GM18502 (cell line): ENCODE measurements around the gene ERBB4.

Experiments
- ATAC-seq: cut with Tn5 transposase; IDR thresholded peaks from one replicate; pipeline ENCODE4 v1.9.1; 2021; ENCODE audit warnings: mild to moderate bottlenecking; ENCODE audit not compliant: unreplicated experiment, poor library complexity

The ERBB4 gene

DNA sequence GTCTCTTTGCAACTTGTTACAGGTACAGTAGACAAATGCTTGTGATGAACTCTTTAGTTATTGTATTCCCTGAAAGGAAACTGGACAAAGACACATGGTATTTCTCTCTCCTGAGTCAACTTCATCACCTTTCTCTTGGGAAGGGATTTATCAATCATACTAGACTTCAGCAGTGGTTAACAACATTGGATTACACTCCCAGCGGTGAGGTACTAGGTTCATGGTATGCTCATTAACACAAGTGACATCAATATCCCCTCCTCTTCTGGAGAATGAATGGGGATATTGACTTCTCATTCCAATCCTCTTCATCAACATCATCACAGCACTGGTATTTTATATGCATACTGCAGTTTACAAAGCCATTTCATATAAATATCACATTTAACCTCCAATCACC is 574.6 kb downstream of the ERBB4 start:
- ATAC-seq, result no peak

DNA sequence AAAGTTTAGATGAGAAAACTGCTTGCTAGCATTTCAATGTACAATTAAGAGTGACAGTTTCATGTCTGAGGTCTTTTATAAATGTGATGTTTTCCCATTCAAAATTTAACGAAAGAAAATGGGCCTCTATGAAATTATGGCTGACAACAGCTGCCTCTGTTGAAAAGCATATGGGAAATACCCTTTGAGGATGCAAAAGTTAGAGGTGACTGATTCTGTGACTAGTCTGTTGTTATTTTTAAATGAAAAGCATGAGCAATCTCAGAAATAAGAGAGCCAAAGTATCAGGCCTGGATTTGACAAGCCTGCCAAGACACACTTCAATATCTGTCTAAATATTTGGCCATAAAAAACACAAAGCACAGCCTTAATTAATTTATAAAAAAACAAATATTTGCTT is 580.8 kb downstream of the ERBB4 start:
- ATAC-seq, result peak; percentile 97

DNA sequence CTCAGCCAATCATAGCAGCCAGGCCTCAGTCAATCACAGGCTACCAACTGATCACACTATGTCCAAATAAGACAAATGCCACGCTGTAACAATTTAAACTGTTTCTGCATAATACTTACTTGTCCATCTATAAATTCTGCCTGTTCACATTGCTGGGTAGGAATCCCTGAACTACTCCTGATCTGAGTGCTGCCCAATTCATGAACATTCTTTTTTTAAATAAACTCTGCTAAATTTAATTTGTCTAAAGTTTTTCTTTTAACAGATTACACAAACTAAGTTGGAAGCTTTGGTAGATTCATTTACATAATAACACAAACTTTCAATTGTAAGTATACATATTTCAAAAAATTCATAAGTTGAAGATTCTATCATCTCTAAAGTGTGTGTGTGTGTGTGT is 583.0 kb downstream of the ERBB4 start:
- no peak for ATAC-seq

DNA sequence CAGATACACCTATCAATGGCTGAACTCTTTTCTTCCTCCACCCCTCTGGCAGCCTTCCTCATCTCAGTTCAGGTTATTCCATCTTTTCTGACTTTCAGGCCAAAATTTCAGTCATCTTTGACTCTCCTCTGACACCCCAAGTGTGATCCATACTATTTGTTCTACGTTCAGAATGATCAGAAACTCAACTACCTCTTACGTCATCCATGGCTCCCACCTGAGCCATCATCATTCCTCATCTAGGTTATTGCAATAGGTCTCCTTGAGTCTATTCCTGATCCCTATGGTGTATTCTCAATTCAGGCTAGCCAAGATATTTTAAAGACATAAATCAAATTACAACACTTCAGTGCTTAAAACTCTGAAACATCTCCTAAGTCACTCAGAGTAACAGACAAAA is 589.7 kb downstream of the ERBB4 start:
- no peak for ATAC-seq

DNA sequence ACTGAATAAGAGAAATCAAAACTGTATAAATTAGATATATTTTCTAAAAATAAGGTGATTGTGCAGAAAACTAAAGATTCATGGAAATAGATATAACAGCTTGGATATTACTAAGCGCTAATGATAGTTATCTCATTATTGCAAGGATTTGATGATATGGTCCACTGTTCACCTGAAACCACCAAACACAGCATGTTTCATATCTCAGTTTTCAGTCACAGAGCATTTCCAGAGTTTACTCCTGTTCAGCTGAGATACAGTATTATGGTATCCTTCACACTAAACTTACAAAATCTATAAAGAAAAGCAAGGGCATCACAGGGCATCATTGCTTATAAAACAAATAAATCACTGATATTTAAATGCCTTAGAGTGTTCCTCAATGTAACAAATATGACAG is 591.6 kb downstream of the ERBB4 start:
- ATAC-seq, result peak; percentile 63

DNA sequence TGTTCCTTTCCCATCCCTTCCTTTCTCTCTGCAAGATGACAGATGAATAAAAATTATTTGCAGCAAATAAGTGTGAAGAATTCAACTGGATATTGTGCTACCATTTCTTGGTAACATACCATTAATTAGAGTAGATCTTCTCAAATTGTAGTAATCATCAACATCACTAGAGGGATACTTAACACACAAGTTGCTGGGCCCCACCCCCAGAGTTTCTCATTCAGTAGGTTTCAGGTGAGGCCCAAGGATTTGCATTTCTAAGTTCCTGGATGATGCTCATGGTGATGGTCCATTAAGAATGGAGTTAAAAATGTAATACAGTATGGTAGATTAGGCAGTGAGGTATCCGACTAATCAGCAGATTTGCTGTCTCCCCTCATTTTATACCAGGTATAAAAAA is 594.0 kb downstream of the ERBB4 start:
- ATAC-seq, result peak; percentile 82

DNA sequence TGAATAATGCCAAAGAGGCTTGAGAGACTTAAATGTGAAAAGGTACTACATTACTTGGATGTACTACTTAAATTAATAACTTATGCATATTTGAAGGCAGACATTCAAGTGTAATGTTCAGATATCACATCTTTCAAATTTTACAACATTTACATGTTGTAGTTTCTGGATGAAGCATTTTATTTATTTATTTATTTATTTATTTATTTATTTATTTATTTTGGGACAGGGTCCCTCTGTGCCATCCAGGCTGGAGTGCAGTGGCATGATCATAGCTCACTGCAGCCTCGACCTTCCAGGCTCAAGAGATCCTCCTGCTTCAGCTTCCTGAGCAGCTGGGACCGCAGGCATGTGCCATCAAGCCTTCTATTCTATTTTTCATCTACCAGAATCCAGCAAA is 596.4 kb downstream of the ERBB4 start:
- no peak for ATAC-seq

DNA sequence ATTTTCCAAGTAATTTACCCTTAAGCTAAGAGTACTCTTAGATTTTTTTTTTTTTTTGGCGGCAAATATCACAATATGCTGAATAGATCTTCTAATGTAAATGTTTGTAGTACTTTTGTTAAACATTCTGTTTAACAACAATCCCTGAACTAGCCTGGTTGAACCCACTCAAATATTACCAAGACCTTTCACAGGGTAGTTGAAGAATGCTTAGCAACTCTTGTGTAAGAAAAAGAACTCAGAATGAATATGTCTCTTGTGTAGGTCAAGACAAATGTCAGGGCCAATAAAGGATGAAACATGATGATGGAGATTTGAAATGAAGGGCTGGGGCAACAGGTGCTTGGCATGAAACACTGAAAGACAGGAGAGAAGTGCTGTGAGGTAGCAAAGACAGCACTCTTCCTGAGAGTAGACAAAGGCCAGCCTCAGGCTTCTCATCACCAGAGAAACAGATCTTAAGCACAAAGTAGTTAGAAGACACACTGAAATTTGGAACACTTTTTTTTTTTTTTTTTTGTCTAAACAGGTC is 597.3 kb downstream of the ERBB4 start:
- ATAC-seq, result no peak

DNA sequence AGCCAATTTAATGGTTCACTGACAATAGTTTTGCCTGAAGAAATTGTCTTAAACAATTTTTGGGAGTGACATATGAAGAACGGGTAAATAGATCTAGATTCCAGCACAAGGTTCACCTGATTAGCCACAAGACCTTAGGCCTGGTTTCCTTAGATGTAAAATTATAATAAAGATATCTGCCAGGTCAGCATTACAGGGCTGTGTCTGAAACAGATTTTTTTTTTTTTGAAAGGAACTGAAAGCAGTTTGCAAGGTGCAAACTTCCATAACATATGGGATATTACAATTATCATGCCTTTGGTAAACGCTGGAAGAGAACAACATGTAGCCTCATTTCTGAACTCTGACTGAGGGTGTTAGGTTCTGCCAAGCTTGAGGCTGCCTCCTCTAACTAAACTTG is 599.4 kb downstream of the ERBB4 start:
- ATAC-seq, result no peak

DNA sequence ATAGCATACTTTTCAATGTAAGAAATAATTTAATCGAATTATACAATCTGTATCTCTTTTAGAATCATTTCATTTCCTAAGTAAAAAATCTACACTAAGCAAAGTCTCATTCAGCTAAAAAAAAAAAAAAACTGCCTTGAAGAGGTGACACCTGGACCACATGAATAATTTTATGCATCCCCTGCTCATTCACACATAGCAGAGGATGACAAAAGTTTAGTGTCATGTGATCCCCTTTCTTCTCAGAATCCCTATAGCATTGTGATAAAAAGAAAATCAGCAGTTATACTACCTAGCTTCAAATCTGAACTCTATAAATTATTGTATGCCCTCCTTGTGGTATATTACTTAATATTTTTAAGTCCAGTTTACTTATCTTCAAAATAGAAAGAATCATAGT is 603.8 kb downstream of the ERBB4 start:
- ATAC-seq, result no peak

DNA sequence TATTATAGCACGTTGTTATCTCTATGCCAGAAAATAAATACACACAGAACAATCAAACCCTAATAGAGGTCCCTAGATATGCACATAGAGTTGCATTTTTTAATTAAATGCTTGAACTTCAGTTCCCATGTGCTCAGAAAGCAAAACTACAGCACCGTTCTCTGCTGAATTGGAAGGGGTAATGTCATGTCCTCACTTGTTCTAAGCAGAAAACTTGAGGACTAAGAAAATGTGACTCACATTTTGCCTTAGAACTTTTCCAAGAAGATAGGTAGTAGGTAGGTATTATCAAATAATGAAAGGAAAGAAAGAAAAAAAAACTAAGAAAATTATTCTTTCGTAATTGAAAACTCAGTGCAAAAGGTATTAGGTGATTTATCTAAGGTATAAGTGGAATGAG is 607.3 kb downstream of the ERBB4 start:
- no peak for ATAC-seq

DNA sequence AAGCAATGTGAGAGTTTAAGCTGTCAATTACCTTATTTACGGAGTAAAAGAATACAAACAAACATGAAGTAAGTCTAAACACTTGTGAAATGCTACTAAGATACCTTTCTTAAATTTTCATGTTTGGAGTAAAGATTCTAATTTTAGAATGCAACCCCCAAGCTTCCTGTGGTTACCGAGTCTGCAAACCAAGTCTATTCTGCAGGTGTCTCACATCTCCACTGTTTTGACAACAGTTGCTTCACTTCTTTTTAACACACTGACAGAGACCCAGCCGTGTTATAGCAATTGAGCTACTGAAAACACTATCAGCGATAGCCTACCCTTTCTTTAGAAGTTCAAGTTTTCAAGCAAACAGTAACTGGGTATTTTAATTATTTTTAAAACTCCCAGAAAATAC is 608.3 kb downstream of the ERBB4 start:
- peak; percentile 96 for ATAC-seq

DNA sequence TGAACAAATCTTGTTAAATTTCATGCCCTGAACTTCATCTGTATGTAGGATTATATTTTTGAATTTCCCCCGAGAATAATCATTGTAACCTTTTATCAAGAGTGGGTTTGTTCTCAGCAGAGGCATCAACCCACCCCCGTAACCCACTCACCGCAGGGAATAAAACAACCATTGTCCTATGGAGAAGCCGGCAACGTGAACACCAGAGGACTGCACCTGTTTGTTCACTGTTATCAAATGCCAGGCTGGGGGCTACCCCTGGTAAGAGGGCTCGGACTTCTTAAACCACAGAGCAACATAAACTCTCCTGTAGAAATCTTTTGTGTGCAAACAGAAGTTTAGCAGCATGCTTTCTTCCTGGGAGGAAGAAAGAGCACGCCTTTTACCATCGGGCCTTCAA is 610.4 kb downstream of the ERBB4 start:
- ATAC-seq, result no peak

DNA sequence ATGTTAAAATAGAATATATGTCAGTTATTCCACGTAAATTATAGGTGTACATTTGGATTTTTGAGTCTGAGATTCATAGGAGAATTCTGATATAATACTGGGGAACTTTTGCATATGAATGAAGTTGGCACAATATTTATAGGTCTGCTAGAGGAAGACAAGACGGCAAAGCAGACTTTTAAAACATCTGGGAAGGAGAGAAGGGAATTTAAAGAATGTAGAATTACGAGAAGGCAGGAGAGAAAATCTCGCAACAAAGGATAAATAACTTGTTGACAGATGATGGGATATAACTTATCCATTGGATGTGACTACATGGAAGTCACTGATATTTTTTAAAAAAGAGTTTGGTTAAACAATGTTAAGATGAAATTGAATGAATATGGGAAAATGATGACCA is 615.6 kb downstream of the ERBB4 start:
- no peak for ATAC-seq

DNA sequence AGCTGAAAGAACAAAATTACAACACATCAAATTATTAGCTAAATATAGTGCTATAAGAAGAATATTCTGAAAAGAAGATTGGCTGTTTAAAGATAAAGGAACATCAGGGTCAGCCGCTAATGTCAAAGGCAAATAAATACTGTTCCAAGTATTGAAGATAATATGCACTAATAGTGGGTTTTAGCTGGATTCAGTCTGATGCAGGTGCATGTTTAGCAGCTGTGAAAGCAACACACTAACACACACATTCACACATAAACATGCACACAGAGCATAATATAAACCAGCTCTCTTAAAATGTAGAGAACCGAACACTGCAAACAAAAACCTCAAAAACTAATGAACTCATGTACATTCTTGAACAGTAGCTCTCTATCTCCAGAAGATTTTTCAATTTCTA is 634.6 kb downstream of the ERBB4 start:
- ATAC-seq, result no peak

DNA sequence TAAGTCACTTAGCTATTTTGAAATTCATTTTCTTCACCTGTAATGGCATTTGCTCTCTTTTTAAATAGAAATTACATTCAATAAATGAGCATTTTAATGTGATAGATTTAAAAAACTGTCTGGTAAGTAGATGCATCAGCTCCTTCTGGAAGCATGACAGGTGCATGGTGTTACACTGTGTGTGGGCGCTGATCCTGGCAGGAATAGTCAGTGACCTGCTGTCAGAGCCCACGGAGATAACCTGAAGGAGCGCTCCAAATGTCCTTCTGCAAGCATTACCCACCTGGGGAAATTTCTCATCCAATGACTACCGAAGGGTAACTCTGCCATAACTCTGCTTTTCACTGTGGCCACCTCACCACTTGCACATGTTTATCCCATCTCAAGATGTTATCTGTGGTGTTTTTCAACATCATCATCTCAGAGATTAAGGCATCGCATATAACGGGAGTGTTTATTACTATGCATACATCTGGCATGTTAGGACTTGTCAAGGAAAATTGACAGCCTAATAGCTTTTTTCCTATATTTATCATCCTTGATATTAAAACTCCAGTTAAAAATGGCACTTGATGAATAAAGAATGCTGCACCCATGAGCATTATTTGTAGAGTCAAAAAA is 637.3 kb downstream of the ERBB4 start:
- no peak for ATAC-seq

DNA sequence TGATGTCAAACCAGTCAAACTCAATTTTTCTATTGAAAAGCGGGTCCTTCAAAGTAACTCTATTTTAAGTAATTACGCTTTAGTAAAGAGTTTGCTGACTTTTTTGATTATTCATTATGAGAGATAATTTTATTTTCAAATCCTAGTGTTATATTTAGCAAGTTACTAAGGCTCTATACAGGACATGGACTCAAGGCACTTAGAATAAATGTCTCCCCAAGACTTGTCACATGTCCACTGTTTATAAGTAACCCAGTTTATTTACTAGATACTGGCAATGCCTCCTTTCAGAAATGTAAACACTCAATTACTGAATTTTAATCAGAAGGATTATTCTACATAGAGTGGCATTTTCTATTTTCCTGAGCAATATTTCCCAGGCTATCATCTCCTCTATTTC is 638.1 kb downstream of the ERBB4 start:
- ATAC-seq, result no peak

DNA sequence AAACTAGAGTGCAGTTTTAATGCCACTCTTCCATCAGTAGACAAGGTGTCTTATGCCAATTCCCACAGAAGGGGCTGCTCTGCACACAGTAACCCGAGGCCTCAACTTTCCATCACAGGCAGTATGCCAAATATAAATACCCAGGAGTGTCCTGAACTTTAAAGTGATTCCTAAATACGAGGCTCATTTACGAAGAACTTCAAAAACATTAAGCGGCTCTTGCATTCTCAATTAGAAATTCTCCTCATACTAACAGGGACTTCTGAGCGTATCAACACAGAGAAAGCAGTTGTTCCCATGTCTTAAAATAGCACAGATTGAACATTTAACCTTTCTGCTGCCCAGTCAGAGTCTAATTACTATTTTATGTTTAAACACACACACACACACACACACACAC is 638.6 kb downstream of the ERBB4 start:
- ATAC-seq, result no peak

DNA sequence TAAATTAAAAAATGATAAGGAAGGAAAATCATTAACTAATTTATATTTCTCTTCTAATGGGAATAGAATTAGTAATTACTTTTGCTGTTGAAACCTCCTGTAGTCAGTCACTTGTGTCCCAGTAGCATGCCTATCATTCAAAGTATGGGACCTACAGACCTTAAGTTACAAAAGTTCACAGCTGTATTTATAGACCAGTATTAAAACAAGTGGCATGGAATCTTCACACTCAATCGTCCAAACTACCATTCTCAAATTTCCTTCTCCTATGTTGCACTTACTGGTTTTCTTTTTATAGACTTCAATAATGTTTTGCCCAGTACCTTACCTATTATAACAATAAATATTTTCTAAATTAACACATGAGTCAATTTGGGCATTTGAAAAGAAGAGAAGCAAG is 639.9 kb downstream of the ERBB4 start:
- no peak for ATAC-seq

DNA sequence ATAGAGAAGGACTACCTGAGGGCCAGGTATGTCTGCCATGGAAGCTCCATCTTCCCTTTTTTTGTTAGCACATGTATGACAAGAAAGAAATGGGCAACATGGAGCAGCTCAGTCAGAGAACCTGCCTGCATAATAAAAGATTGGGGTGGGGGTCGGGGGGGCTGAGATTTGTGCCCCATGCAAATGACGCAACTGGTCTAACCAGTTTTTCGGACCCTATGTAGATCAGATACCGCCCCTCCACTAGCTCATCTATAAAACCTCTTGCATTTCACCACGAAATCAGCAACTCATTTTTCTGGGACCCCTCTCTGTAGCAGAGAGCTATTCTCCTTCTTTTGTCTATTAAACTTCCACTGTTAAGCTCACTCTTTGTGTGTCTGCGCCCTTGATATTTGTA is 657.2 kb downstream of the ERBB4 start:
- no peak for ATAC-seq

DNA sequence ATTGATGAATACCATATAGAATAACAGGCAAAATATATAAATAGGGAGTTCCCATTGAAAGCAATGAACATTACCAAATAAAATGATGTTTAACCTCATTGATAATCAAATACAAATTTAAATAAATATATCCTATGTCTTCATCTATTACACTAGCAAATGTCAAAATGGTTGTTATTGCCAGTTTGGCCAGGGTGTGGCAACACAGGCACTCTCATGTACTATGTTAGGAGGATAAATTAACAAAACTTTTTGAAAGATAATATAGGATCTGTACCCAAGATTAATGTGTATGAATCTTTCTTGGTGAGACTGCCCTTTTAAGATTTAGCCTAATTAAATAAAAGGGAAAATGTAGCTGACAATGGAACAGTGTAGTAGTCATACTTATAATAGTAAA is 659.3 kb downstream of the ERBB4 start:
- ATAC-seq, result peak; percentile 45

DNA sequence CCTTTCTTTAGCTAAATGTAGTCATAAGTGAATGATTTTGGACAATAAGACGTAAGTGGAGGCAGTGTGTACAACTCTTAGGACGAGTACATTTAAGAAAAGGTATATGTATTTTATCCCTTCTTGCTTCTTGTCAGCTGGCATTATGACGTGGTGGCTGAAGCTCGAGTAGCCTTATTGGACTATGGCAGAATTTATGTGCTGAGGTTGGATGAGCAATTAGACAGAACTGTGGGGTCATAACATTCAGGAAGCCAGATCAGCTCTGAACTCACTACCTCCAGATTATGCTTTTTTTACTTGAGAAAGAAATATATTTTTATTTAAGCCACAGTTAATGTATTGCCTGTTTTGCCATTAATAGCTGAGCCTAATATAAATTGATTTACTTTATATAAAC is 661.5 kb downstream of the ERBB4 start:
- ATAC-seq, result no peak

DNA sequence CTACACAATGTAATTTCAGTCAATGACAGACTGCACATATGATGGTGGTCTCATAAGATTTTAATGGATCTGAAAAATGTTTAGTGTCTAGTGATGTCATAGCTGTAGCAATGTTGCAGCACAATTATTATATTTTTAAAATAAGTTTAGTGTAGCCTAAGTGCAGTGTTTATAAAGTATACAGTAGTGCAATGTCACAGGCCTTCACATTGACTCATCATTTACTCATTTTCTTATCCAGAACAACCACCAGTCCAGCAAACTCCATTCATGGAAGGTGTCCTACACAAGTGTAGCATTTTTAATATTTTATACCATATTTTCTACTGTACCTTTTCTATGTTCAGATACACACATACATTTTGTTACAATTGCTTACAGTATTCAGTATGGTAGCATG is 663.1 kb downstream of the ERBB4 start:
- no peak for ATAC-seq
